ENCODE results near the gene ALCAM.

Gene ALCAM

DNA sequence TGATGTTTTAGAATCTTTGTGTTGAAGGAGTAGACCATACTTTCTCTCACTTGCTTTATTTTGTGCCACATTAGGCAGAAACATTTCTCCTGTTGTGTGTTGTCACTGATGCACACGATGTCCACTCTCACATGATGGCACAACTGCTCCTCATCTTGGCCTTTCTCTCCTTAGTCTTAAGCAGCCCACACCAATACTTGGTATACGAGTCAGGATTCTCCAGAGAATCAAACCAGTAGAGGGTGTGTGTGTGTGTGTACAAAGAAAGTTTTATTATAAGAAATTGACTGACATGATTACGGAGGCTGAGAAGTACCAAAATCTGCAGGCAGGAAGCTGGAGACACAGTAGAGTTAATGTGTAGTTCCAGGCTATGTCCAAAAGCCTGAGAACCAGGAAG, 187.1 kb downstream of the ALCAM start:
- DNase-seq (ENCODE audit: low read depth) = no peak
- no peak overlapping the region for H3K4me3 ChIP-seq (ENCODE audit: low read depth, low read length)
- TF ChIP-seq, protein P1, sequence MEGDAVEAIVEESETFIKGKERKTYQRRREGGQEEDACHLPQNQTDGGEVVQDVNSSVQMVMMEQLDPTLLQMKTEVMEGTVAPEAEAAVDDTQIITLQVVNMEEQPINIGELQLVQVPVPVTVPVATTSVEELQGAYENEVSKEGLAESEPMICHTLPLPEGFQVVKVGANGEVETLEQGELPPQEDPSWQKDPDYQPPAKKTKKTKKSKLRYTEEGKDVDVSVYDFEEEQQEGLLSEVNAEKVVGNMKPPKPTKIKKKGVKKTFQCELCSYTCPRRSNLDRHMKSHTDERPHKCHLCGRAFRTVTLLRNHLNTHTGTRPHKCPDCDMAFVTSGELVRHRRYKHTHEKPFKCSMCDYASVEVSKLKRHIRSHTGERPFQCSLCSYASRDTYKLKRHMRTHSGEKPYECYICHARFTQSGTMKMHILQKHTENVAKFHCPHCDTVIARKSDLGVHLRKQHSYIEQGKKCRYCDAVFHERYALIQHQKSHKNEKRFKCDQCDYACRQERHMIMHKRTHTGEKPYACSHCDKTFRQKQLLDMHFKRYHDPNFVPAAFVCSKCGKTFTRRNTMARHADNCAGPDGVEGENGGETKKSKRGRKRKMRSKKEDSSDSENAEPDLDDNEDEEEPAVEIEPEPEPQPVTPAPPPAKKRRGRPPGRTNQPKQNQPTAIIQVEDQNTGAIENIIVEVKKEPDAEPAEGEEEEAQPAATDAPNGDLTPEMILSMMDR (IDR thresholded peaks at IDR 0.05; ENCODE audit: insufficient read depth, low read depth, low read length, missing control alignments) = no peak

GRCh38 chr3:105555206-105555605, 188.5 kb downstream of the ALCAM start:
- TF ChIP-seq, protein P1 (IDR thresholded peaks at IDR 0.05; ENCODE audit: insufficient read depth, low read depth, low read length, missing control alignments) = no peak
- H3K4me3 ChIP-seq (ENCODE audit: low read depth, low read length) = no peak overlapping the region
- DNase-seq (ENCODE audit: low read depth) = no peak

DNA sequence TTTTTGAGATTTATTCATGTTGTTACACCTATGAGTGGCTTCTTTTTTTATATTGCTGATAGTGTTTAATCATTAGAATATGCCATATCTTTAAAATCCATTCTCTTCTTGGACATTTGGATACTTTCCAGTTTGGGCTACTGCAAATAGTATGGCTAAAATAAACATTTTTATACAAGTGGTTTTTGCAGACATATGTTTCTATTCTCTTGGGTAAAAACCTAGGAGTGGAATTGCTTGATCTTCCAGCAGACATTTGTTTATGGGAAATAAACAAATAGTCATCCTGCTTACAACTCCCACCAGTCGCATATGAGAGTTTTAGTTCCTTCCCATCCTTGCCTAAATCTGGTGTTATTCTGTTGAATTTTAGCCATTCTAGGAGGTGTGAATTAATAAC, 193.1 kb downstream of the ALCAM start:
- no peak overlapping the region for H3K4me3 ChIP-seq (ENCODE audit: low read depth, low read length)
- no peak for DNase-seq (ENCODE audit: low read depth)
- TF ChIP-seq, protein P1 (IDR thresholded peaks at IDR 0.05; ENCODE audit: insufficient read depth, low read depth, low read length, missing control alignments) = no peak

DNA sequence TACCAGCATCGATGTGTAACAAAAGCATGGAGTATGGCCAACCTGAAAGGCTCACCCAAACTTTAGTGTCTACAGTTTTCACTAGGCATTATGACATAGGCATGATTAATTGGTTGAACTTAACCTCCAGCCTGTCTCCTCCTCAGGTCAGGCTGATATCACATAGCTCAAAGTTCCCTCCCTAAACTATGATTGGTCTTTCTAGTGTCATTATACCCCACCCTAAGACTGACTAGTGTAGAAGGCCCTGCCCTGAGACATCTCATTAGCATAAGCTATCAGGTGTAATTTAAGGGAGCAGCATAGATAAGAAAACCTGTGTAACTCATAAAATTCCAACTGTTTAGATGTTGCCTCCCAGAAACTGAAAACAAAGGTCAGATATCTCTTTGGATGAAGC, 195.2 kb downstream of the ALCAM start:
- no peak for DNase-seq (ENCODE audit: low read depth)
- H3K4me3 ChIP-seq (ENCODE audit: low read depth, low read length) = no peak overlapping the region
- TF ChIP-seq, protein P1 (IDR thresholded peaks at IDR 0.05; ENCODE audit: insufficient read depth, low read depth, low read length, missing control alignments) = no peak

DNA sequence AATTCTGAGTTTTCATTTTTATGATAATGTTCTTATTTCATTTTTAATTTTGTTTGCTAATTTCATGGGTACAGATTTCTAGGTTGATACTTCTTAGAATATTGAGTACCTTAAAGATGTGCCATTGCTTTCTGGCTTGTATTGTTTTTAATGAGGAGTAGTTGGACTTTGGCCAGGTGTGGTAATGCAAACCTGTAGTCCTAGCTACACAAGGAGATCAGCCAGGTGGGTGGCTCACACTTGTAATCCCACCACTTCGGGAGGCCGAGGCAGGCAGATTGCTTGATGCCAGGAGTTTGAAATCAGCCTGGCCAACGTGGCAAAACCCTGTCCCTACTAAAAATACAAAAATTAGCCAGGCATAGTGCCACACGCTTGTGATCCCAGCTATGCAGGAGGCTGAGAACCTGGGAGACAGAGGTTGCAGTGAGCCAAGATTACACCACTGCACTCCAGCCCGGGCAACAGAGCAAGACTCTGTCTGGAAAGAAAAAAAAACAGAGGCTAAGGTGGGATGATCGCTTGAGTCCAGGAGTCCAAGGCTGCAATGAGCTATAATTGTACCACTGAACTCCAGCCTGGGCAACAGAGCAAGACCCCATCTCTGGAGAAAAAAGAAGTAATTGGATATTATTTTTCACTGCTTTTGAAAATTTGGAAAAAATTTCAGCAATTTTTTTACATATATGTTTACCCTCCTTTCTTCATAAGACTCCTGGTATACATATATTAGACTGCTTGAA, 198.0 kb downstream of the ALCAM start:
- H3K4me3 ChIP-seq (ENCODE audit: low read depth, low read length) = no peak overlapping the region
- DNase-seq (ENCODE audit: low read depth) = no peak
- TF ChIP-seq, protein P1 (IDR thresholded peaks at IDR 0.05; ENCODE audit: insufficient read depth, low read depth, low read length, missing control alignments) = no peak

- DNase-seq (ENCODE audit: low read depth) = peak; percentile 10
- H3K4me3 ChIP-seq (ENCODE audit: low read depth, low read length) = no peak overlapping the region
- TF ChIP-seq, protein P1 (IDR thresholded peaks at IDR 0.05; ENCODE audit: insufficient read depth, low read depth, low read length, missing control alignments) = no peak
Measured at GRCh38 chr3:105571005-105571404, 204.3 kb downstream of the ALCAM start.

- H3K4me3 ChIP-seq (ENCODE audit: low read depth, low read length) = no peak overlapping the region
- TF ChIP-seq, protein P1 (IDR thresholded peaks at IDR 0.05; ENCODE audit: insufficient read depth, low read depth, low read length, missing control alignments) = no peak
- DNase-seq (ENCODE audit: low read depth) = no peak
Measured at GRCh38 chr3:105572501-105572900, 205.8 kb downstream of the ALCAM start.
